Fibroblast of lung (primary cell): ENCODE measurements around the gene BTG4. TPM values are rescaled to one million over a fixed set of nuclear protein-coding genes. Genes with fewer than 3 reads are reported as not detected.

Experiments
- DNase-seq, 2 donors: peaks; one replicate each; pipeline versions ENCODE4 v3.0.0 to v3.0.0-alpha.2; 2010; ENCODE audit warnings: low read depth in 2 of 2
- H2AFZ ChIP-seq: 2 replicates; pipeline ENCODE4 v1.5.1; 2012; ENCODE audit warnings: low read length, control low read depth, inconsistent platforms
- H3K27ac ChIP-seq: 2 replicates; pipeline ENCODE4 v1.5.1; 2011; ENCODE audit warnings: low read length, control low read depth; ENCODE audit not compliant: insufficient read depth
- H3K27me3 ChIP-seq: 2 replicates; pipeline ENCODE4 v1.5.1; 2011; ENCODE audit warnings: mild to moderate bottlenecking, low read length; ENCODE audit not compliant: control insufficient read depth, insufficient read depth
- H3K36me3 ChIP-seq: 2 replicates; pipeline ENCODE4 v1.5.1; 2011; ENCODE audit warnings: low read length; ENCODE audit not compliant: control insufficient read depth, insufficient read depth
- H3K4me1 ChIP-seq: 2 replicates; pipeline ENCODE4 v1.5.1; 2011; ENCODE audit warnings: low read length; ENCODE audit not compliant: control insufficient read depth, insufficient read depth; ENCODE audit errors: extremely low read depth
- H3K4me2 ChIP-seq: 2 replicates; pipeline ENCODE4 v1.5.1; 2011; ENCODE audit warnings: low read length, control low read depth; ENCODE audit not compliant: insufficient read depth; ENCODE audit errors: extremely low read depth
- H3K4me3 ChIP-seq, 4 experiments: fragments of 200-600 bp in 1 of 4; sonication (generic) in 1 of 4; replicated peaks in 1 of 4; 2 replicates each; pipeline ENCODE4 v1.5.1; 2011 to 2016; ENCODE audit warnings: low read length in 4 of 4, low read depth in 3 of 4, mild to moderate bottlenecking in 3 of 4, control low read depth in 2 of 4, inconsistent platforms in 1 of 4, mixed read lengths in 1 of 4; ENCODE audit not compliant: insufficient read depth in 1 of 4; ENCODE audit errors: control extremely low read depth in 1 of 4
- H3K79me2 ChIP-seq: 2 replicates; pipeline ENCODE4 v1.5.1; 2012; ENCODE audit warnings: mild to moderate bottlenecking, low read length, inconsistent platforms; ENCODE audit not compliant: control insufficient read depth, insufficient read depth
- H3K9ac ChIP-seq: 2 replicates; pipeline ENCODE4 v1.5.1; 2011; ENCODE audit warnings: mild to moderate bottlenecking, low read length, control low read depth; ENCODE audit not compliant: insufficient read depth
- H3K9me3 ChIP-seq: 2 replicates; pipeline ENCODE4 v1.5.1; 2012; ENCODE audit warnings: low read depth, low read length; ENCODE audit not compliant: control insufficient read depth, insufficient read depth
- H4K20me1 ChIP-seq: 2 replicates; pipeline ENCODE4 v1.5.1; 2011; ENCODE audit warnings: low read length; ENCODE audit not compliant: control insufficient read depth, insufficient read depth; ENCODE audit errors: extremely low read depth
- EZH2 ChIP-seq: IDR thresholded peaks from 2 replicates; pipeline ENCODE4 v1.5.1; 2012; ENCODE audit warnings: low read length, control low read depth, mild to moderate bottlenecking; ENCODE audit errors: missing control alignments
- polyA plus RNA-seq, 2 donors: library from polyadenylated mRNA; depleted of rRNA in 1 of 2; stranded (reverse) in 1 of 2; unstranded in 1 of 2; fragments of >200 nt; gene quantifications; 2 replicates each; pipeline ENCODE4 v1.2.1, GENCODE V29; 2011 to 2012; ENCODE audit warnings: missing spikeins in 1 of 2
- total RNA-seq: library from RNA; depleted of rRNA; stranded (reverse); fragments of >200 nt; gene quantifications from 2 replicates; pipeline ENCODE4 v1.2.1, GENCODE V29; 2014
- TF ChIP-seq, protein P1 (sequence below), 2 donors: IDR thresholded peaks in 1 of 2; conservative IDR thresholded peaks in 1 of 2; 1 replicate in 1 of 2; 2 replicates in 1 of 2; pipeline ENCODE4 v1.5.1; 2011 to 2012; ENCODE audit warnings: low read length in 2 of 2, control low read depth in 1 of 2, inconsistent platforms in 1 of 2, low read depth in 1 of 2, mild to moderate bottlenecking in 1 of 2

BTG4 gene
- total and polyA plus RNA-seq, 2 donors (not counting 1 experiment from before 2014, with no cell fraction given), result 0.08 to 0.33 TPM

DNA sequence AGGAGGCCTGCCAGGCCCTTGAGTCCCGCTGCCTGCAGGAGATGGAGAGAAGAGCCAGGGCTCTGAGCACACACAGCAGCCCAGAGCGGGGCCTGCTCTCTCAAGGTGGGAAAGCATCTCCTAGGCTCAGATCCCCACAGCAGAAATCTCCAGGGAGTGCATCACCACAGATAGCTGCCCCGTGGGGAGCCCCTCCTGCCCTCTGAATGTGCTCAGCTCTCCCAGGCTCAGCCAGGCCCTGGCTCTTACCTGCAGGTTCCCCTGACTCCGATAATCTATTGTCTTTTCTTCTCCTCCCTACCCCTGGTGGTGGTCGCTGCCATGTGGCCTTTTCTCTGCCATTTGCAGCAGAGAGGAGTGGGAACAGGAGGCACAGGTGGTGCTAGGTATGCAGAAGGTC lies 49.9 kb downstream of the BTG4 start:
- Histone ChIP-seq H4K20me1 (no peaks in the 10 kb centered on the region), H3K4me2 (no peak overlapping the region), H3K4me1 (no peaks in the 10 kb centered on the region), H3K79me2 (no peaks in the 10 kb centered on the region), H2AFZ (no peak overlapping the region), H3K9ac (no peak overlapping the region), H3K27me3 (no peaks in the 10 kb centered on the region), H3K9me3 (no peaks in the 10 kb centered on the region), H3K36me3 (no peaks in the 10 kb centered on the region), H3K27ac (no peak overlapping the region), H3K4me3 (no peak overlapping the region)
- DNase-seq, result no peak
- TF ChIP-seq EZH2, result no peak
- TF ChIP-seq, protein P1, sequence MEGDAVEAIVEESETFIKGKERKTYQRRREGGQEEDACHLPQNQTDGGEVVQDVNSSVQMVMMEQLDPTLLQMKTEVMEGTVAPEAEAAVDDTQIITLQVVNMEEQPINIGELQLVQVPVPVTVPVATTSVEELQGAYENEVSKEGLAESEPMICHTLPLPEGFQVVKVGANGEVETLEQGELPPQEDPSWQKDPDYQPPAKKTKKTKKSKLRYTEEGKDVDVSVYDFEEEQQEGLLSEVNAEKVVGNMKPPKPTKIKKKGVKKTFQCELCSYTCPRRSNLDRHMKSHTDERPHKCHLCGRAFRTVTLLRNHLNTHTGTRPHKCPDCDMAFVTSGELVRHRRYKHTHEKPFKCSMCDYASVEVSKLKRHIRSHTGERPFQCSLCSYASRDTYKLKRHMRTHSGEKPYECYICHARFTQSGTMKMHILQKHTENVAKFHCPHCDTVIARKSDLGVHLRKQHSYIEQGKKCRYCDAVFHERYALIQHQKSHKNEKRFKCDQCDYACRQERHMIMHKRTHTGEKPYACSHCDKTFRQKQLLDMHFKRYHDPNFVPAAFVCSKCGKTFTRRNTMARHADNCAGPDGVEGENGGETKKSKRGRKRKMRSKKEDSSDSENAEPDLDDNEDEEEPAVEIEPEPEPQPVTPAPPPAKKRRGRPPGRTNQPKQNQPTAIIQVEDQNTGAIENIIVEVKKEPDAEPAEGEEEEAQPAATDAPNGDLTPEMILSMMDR (conservative IDR thresholded peaks at IDR 0.05 in 1 of 2, IDR thresholded peaks at IDR 0.05 in 1 of 2; ENCODE audit: low read depth in 1 of 2, low read length in 2 of 2), result no peak

DNA sequence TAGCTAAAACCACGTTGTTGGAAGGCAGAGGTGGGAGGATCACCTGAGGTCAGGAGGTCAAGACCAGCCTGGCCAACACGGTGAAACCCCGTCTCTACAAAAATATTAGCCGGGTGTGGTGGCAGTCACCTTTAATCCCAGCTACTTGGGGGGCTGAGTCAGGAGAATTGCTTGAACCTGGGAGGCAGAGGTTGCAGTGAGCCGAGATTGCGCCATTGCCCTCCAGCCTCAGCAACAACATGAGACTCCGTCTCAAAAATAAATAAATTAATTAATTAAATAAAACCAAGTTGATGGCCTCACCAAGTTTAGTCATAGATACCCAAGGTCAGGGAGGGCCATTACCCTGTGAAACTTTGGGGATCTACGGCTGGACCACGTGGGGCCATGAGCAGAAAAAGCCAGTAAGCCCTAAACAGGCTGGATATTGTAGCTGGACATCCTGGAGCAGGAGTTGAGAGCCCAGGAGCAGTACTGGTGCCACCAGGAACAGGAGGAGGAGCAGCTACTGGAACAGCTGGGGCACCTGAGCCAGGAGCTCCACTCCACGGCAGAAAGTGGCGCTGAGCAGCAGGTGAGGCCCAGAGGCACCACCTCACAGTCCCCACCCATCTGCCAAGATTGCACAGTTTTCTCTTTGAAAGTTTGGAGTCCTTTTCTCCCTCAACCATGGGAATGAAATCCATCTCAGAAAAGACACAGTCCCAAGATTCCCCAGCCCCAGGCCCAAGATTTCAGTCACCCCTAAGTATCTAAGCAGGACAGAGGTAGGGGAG lies 50.5 kb downstream of the BTG4 start:
- Histone ChIP-seq H3K4me2 (no peak overlapping the region), H3K36me3 (no peaks in the 10 kb centered on the region), H3K9ac (no peak overlapping the region), H3K27ac (no peak overlapping the region), H3K4me1 (no peaks in the 10 kb centered on the region), H3K4me3 (no peak overlapping the region), H3K9me3 (no peaks in the 10 kb centered on the region), H3K27me3 (no peaks in the 10 kb centered on the region), H4K20me1 (no peaks in the 10 kb centered on the region), H2AFZ (no peak overlapping the region), H3K79me2 (no peaks in the 10 kb centered on the region)
- TF ChIP-seq, protein P1 (conservative IDR thresholded peaks at IDR 0.05 in 1 of 2, IDR thresholded peaks at IDR 0.05 in 1 of 2; ENCODE audit: low read depth in 1 of 2, low read length in 2 of 2), result no peak
- TF ChIP-seq EZH2, result no peak
- DNase-seq, result no peak

DNA sequence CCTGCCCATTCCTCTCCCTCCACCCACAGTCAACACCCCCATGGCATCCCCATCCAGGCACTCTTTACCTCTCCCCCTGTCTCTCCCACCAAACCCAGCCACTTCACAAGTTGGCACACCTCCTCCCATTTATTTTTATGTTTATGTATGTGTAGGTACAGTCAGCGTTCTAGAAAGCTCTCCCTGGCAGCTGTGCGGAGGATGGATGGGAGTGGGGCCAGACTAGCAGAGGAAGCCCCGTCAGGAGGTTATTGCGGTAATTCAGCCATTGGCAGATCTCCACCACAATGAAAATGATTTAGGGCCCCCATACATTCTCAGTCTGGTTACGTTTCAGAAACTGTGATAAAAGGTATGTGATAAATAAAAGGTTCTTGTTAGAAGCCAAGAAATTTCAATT lies 51.3 kb downstream of the BTG4 start:
- TF ChIP-seq, protein P1 (conservative IDR thresholded peaks at IDR 0.05 in 1 of 2, IDR thresholded peaks at IDR 0.05 in 1 of 2; ENCODE audit: low read depth in 1 of 2, low read length in 2 of 2), result no peak
- H3K27me3 ChIP-seq, result no peaks in the 10 kb centered on the region
- H3K4me3 ChIP-seq, result no peak overlapping the region
- no peak overlapping the region for H2AFZ ChIP-seq
- no peaks in the 10 kb centered on the region for H3K79me2 ChIP-seq
- peak; percentile 66 to 76 for DNase-seq
- H3K36me3 ChIP-seq, result no peaks in the 10 kb centered on the region
- no peak overlapping the region for H3K27ac ChIP-seq
- H4K20me1 ChIP-seq, result no peaks in the 10 kb centered on the region
- H3K4me1 ChIP-seq, result no peaks in the 10 kb centered on the region
- H3K9me3 ChIP-seq, result no peaks in the 10 kb centered on the region
- no peak overlapping the region for H3K4me2 ChIP-seq
- no peak overlapping the region for H3K9ac ChIP-seq
